ENCODE data around the gene CHST10. TPM values are rescaled to one million over a fixed set of nuclear protein-coding genes. Genes with fewer than 3 reads are reported as not detected.
"Not testable (repeated sequence)": the region's sequence is repeated elsewhere in the genome, so short reads cannot be mapped to it uniquely, and the experiment has no call there.

The CHST10 gene
- total RNA-seq, 1 donor = 6.0 TPM

DNA sequence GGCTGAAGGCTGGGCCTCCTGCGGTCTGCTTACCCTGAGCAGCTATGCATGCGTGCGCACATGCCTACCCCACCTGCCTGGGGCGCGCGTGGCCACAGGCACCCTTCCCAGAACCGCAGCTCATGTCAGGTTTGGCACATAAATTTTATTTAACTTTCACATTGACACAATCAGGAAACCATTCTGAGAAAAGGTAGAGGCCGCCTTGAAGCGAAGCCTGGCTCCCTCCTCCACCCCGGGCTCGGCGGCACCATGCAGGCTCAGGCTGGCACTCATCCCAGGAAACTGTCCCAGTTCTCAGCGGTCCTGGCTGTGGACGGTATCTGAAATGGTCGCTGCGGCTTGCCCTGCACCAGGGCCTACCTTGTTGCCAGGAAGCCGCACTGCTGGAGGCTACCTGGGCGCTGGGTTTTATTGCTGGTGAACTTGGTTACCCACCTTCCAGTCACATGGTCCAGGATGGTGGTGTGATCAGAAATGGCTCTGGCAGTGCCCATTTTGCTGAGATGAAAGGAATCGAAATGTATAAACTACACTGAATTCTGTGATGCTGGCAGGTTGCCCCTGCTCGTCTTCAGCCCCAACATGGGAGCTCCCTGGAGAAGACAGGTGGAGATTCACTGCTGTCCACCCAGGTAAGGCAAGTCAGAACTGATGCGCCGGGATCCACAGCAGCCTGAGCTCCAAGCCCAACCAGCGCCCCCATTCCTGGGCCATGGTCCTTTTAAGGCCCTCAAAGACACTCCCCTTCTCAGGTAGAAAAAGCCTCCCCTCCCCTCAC, 25.5 kb downstream of the CHST10 start:
- no peak overlapping the region for H3K4me3 ChIP-seq (ENCODE audit: low read length)
- no peaks in the 10 kb centered on the region for H3K9me3 ChIP-seq (ENCODE audit: low read depth, low read length)
- peaks cover 8% of the 10 kb centered on the region for H3K4me1 ChIP-seq (ENCODE audit: insufficient read depth, low read length)
- H3K27me3 ChIP-seq (ENCODE audit: insufficient read depth, low read length) = no peaks in the 10 kb centered on the region

DNA sequence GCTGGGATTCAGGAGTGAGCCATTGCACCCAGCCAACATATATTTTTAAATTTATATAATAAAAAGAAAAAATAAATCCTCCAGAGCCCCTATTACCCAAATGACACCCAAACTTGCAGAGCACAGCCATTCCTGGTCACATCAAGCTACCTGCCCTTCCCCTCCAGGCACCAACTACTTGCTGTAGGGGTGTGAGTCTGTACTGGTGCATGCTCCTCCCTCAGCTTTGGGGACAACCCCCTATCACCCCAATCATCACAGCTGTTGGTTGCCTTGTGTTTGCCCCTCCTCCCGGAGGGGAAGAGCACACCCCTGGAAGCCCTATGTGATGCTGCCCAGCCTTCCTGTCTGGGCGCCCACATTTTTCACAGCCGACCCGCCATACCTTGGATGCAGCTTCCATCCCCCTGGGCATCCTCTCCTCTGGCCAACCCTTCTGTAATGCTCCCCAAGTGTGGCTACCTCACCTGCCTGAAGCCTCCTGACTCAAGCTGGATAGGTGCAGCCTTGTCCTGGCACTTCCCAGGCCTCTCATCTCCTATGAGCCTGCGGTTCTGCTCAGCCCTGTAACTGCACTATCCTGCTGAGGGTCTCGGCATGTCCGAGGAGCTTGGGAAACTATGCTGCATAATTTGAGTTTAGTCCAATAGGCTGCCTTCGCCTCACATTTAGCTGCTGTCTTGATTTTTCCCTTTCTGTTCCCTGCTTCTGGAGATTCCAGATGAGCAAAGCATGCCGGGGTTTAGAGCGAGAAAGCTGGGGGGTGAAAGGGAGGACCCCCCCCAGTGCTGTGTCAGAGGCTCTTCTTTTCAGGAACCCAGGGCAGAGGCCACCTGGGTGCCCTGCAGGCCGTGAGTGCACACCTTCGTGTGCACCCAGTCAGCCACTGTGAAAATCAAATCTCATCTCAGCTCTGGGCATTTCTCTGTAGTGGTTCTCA, 27.2 kb downstream of the CHST10 start:
- H3K9me3 ChIP-seq (ENCODE audit: low read depth, low read length) = no peaks in the 10 kb centered on the region
- H3K4me1 ChIP-seq (ENCODE audit: insufficient read depth, low read length) = no peaks in the 10 kb centered on the region
- no peak overlapping the region for H3K4me3 ChIP-seq (ENCODE audit: low read length)
- no peaks in the 10 kb centered on the region for H3K27me3 ChIP-seq (ENCODE audit: insufficient read depth, low read length)

DNA sequence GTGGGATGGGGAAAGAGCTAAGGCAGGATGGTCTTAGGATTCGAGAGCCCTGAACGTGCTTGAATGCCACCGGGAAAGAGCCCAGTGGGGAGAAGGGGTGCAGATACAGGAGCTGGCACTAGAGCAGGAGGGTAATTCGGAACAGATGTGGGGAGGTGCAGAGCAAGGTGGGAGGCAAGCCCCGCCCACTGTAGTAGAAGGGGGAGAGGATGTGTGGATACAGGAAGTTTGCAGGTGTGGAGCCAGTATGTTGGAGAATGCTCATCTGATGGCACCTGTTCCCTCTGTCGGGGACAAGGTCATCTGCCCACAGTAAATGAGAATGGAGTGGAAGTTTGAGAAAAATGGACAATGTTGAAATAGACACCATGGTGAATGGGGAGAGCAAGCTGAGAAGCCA, 28.8 kb downstream of the CHST10 start:
- H3K4me1 ChIP-seq (ENCODE audit: insufficient read depth, low read length) = no peaks in the 10 kb centered on the region
- H3K27me3 ChIP-seq (ENCODE audit: insufficient read depth, low read length) = no peaks in the 10 kb centered on the region
- no peak overlapping the region for H3K4me3 ChIP-seq (ENCODE audit: low read length)
- no peaks in the 10 kb centered on the region for H3K9me3 ChIP-seq (ENCODE audit: low read depth, low read length)

DNA sequence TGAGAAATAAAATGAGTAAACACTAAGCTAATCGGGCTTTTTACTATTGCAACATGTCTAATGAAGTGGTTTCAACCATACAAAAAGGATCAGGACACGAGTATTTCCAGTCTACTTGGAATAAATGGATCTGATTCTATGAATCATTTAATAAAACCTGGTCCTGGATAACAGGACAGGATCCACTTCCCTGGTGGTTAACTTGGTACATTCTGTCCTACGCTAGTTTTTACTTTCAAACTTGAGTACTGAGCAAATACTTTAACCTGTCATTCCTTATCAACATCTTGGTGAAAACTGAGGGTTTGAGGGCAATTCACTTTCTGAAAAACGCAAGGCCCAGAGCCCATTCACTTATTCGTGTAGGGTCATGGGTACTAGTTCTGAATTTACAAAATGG, 33.5 kb downstream of the CHST10 start:
- no peak overlapping the region for H3K4me3 ChIP-seq (ENCODE audit: low read length)
- no peaks in the 10 kb centered on the region for H3K9me3 ChIP-seq (ENCODE audit: low read depth, low read length)
- H3K27me3 ChIP-seq (ENCODE audit: insufficient read depth, low read length) = no peaks in the 10 kb centered on the region
- no peaks in the 10 kb centered on the region for H3K4me1 ChIP-seq (ENCODE audit: insufficient read depth, low read length)

DNA sequence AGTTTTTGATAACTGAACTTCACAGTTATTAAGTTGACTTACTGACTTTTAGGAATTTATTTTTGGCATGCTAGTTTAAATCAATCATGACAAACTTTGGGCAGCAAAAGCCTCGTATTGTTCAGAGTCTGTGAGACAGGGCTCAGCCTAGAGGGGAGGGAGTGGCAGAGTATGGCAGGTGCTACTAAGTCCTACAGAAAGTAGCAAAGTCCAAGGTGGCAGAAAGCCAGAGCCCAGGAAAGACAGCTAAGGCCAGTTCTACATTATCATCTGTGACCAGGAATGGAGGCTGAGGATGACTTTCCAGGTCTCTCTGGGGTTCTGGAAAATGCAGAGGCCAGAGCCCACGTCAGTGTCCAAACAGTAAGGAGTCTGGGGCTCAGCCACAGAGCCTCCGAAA, 34.2 kb downstream of the CHST10 start:
- H3K4me3 ChIP-seq (ENCODE audit: low read length) = no peak overlapping the region
- no peaks in the 10 kb centered on the region for H3K27me3 ChIP-seq (ENCODE audit: insufficient read depth, low read length)
- H3K4me1 ChIP-seq (ENCODE audit: insufficient read depth, low read length) = no peaks in the 10 kb centered on the region
- no peaks in the 10 kb centered on the region for H3K9me3 ChIP-seq (ENCODE audit: low read depth, low read length)

DNA sequence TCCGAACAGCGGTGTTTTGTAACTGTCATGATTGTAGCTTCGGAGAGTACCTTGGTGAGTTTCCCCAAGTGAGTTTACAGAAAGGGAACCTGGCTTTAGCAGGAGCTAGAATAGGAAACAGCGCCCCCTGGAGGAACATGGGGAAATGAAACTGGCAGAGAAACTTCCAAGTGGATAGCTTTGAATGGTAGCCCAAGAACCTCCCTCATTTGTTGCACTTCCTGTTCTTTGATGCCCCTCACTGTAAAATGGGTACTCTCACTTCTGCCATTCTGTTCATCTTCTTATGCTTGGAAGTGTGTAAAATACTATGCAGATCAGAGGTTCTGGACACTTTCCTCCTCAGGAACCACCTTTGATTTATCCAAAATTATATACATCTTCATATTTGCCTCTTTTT, 36.2 kb downstream of the CHST10 start:
- H3K4me3 ChIP-seq (ENCODE audit: low read length) = no peak overlapping the region
- H3K27me3 ChIP-seq (ENCODE audit: insufficient read depth, low read length) = no peaks in the 10 kb centered on the region
- no peaks in the 10 kb centered on the region for H3K4me1 ChIP-seq (ENCODE audit: insufficient read depth, low read length)
- H3K9me3 ChIP-seq (ENCODE audit: low read depth, low read length) = no peaks in the 10 kb centered on the region

DNA sequence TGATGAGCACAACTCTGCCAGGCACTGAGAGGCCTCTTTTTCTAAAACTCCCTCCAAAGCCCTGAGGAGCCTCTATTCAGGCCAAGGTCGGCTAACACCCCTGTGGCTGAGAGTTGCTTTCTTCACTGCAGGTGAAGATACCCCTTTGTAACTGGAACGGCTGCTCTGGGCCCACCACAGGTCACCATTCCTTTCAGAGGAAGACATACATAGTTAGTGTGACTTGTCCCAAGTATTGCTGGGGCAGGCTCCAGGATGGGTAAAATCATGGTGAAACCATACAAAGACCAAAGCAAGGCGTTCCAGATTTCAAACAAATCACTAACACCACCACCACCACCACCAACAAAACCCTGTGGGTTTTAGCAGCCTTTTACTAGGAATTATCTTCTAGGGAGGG, 36.8 kb downstream of the CHST10 start:
- Histone ChIP-seq H3K27me3 (ENCODE audit: insufficient read depth, low read length) (no peaks in the 10 kb centered on the region), H3K4me1 (ENCODE audit: insufficient read depth, low read length) (no peaks in the 10 kb centered on the region), H3K9me3 (ENCODE audit: low read depth, low read length) (no peaks in the 10 kb centered on the region), H3K4me3 (ENCODE audit: low read length) (no peak overlapping the region)

DNA sequence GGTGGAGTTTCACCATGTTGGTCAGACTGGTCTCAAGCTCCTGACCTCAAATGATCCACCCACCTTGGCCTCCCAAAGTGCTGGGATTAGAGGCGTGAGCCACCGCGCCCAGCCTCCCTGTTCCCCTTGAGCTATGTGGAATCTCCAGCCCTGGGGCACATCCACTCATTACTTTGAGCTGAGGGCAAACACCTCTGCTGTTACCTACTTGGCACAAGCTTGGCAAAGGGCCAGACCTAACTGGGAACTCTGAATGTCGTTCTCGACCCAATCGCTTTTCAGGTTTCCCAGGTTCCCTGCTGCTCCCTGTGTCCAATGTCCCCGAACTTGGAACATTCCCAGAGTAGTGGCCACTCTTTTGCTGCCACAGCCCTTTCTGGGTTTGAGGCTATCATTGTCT, 40.6 kb downstream of the CHST10 start:
- Histone ChIP-seq H3K4me3 (ENCODE audit: low read length) (no peak overlapping the region), H3K4me1 (ENCODE audit: insufficient read depth, low read length) (no peaks in the 10 kb centered on the region), H3K9me3 (ENCODE audit: low read depth, low read length) (peaks cover 4% of the 10 kb centered on the region), H3K27me3 (ENCODE audit: insufficient read depth, low read length) (peaks cover 6% of the 10 kb centered on the region)

DNA sequence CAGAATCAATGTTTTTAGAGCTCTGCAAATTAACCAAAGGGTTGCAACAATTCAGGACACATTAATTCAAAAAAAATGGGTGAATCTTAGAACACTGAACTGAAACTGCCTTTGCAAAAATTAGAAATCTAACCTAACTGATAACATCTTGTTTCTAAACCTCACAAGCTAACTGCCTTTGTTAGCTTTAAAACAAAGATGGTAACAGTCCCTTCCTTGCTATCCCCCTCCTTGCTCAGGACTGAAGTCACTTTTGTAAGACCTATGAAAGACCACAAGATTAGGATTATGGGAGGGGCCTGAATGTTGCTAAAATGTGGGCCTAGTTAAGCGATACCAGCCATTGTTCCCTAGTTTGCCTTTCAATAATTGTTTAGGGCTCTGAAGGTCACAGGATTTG, 50.3 kb downstream of the CHST10 start:
- Histone ChIP-seq H3K27me3 (ENCODE audit: insufficient read depth, low read length) (peaks cover 5% of the 10 kb centered on the region), H3K9me3 (ENCODE audit: low read depth, low read length) (peaks cover 14% of the 10 kb centered on the region), H3K4me1 (ENCODE audit: insufficient read depth, low read length) (no peaks in the 10 kb centered on the region), H3K4me3 (ENCODE audit: low read length) (no peak overlapping the region)

DNA sequence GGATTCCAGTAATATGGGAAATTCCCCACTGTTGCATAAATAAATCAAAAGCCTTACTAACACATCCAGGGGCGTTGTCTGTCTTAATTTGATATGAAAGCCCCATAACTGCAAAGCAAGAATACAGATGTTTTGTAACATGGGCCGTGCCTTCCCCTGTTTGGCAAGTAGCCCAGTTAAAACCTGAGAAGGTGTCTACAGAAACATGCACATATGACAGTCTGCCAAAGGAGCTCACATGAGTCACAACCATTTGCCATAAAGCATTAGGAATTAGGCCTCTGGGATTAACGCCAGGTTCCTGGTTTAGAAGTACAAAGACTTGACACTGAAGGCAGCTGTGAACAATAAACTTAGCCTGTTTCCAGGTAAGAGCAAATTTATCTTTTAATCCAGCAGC, 52.0 kb downstream of the CHST10 start:
- Histone ChIP-seq H3K9me3 (ENCODE audit: low read depth, low read length) (no peaks in the 10 kb centered on the region), H3K4me3 (ENCODE audit: low read length) (no peak overlapping the region), H3K4me1 (ENCODE audit: insufficient read depth, low read length) (no peaks in the 10 kb centered on the region), H3K27me3 (ENCODE audit: insufficient read depth, low read length) (peaks cover 2% of the 10 kb centered on the region)

DNA sequence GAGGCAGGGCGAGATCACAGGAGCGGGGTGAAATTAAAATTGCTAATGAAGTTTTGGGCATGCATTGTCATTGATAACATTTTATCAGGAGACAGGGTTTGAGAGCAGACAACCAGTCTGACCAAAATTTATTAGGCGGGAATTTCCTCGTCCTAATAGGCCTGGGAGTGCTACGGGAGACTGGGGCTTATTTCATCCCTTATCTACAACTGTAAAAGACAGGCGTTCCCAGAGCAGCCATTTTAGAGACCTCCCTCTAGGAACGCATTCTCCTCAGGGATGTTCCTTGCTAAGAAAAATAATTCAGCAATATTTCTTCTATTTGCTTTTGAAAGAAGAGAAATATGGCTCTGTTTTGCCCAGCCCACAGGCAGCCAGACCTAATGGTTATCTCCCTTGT, 55.2 kb downstream of the CHST10 start:
- not testable (repeated sequence) for H3K4me1 ChIP-seq (ENCODE audit: insufficient read depth, low read length); H3K9me3 ChIP-seq (ENCODE audit: low read depth, low read length); H3K4me3 ChIP-seq (ENCODE audit: low read length); H3K27me3 ChIP-seq (ENCODE audit: insufficient read depth, low read length)

DNA sequence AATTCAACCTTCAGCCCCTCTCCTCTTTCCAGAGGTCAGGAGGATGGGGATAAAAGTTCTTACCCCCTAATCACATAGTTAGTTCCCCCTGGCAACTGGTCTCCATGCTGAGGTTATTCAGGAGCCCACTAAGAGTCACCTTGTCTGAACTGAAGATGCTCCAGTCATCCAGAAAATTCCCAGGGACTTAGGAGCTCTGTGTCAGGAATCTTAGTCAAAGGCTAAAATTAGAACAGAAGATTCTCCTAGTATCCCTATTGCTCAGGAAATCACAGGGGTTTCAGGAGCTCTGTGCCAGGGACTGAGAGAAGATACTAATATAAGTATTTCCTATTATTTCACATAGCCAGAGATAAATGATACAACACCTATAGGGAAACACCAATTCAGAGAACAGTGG, 57.9 kb downstream of the CHST10 start:
- Histone ChIP-seq H3K9me3 (ENCODE audit: low read depth, low read length) (no peaks in the 10 kb centered on the region), H3K4me1 (ENCODE audit: insufficient read depth, low read length) (no peaks in the 10 kb centered on the region), H3K27me3 (ENCODE audit: insufficient read depth, low read length) (no peaks in the 10 kb centered on the region), H3K4me3 (ENCODE audit: low read length) (no peak overlapping the region)

DNA sequence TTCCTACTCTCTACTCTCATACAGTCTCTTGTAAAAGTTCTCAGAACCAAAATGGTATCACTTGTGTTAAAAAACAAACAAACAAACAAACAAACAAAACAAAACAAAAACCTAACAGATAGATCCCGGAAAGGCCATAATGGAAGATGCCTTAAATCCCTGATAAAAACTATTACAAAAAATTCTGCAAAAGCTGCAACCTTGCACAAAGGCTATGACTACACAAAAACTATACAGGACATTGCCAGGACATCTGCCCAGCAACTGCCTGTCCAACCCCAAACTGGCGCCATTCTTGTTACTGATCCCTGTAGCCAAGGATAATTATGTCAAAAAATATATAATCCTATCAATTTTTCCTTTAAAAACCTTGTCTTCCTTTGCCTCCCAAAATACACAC, 58.9 kb downstream of the CHST10 start:
- Histone ChIP-seq H3K9me3 (ENCODE audit: low read depth, low read length) (no peaks in the 10 kb centered on the region), H3K4me1 (ENCODE audit: insufficient read depth, low read length) (no peaks in the 10 kb centered on the region), H3K4me3 (ENCODE audit: low read length) (no peak overlapping the region), H3K27me3 (ENCODE audit: insufficient read depth, low read length) (no peaks in the 10 kb centered on the region)

DNA sequence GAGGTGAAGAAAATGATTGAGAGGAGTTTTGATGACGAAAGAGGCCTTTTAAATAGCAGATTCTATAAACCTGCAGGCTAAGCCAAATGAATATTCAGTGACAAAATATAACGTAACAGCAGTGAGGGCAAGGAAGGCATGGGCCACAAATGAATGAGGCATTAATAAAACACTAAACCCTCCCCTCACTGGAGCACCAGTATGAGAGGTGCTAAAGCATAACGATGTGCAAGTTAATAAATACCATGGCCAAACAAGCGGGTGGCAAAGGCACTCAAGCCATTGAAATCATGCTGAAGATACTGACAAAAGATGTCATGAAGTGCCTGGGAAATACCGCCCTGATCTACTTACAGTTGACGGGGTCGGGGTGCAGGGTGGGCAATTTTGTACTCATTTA, 64.9 kb downstream of the CHST10 start:
- Histone ChIP-seq H3K4me1 (ENCODE audit: insufficient read depth, low read length) (no peaks in the 10 kb centered on the region), H3K4me3 (ENCODE audit: low read length) (no peak overlapping the region), H3K27me3 (ENCODE audit: insufficient read depth, low read length) (peaks cover 3% of the 10 kb centered on the region)

DNA sequence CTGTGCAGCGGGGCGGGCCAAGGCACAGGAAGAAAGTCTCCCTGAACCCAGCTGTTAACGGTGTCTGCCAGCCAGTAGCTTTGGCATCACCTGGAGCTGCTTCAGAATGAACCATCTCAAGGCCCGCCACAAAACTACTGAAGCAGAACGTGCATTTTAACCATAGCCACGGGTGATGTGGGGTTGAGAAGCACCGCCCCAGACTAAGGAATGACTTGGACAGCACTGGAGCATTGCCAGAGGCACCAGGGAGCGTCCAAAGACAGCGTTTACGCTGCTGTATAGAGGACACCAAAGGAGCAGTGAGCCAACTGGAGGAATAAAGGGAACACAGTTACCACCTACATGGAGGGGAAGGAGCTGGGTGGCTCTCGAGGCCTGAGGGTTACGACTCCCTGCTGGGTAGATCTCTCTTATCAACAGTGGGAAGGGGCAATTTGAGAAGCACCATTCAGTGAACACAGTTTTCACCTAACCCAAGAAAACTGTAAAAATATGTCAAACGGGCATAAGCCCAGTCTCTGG, 66.7 kb downstream of the CHST10 start:
- H3K4me1 ChIP-seq (ENCODE audit: insufficient read depth, low read length) = no peaks in the 10 kb centered on the region
- H3K27me3 ChIP-seq (ENCODE audit: insufficient read depth, low read length) = peaks cover 3% of the 10 kb centered on the region
- H3K4me3 ChIP-seq (ENCODE audit: low read length) = no peak overlapping the region
- H3K9me3 ChIP-seq (ENCODE audit: low read depth, low read length) = no peaks in the 10 kb centered on the region

More for the DNA sequence above, 64.9 kb downstream of the CHST10 start:
- no peaks in the 10 kb centered on the region for H3K9me3 ChIP-seq (ENCODE audit: low read depth, low read length)
